ENCODE measurements around the gene GABRQ.
A peak's percentile ranks its signal among the peaks of the same experiment; 100 is the strongest.

Gene GABRQ

DNA sequence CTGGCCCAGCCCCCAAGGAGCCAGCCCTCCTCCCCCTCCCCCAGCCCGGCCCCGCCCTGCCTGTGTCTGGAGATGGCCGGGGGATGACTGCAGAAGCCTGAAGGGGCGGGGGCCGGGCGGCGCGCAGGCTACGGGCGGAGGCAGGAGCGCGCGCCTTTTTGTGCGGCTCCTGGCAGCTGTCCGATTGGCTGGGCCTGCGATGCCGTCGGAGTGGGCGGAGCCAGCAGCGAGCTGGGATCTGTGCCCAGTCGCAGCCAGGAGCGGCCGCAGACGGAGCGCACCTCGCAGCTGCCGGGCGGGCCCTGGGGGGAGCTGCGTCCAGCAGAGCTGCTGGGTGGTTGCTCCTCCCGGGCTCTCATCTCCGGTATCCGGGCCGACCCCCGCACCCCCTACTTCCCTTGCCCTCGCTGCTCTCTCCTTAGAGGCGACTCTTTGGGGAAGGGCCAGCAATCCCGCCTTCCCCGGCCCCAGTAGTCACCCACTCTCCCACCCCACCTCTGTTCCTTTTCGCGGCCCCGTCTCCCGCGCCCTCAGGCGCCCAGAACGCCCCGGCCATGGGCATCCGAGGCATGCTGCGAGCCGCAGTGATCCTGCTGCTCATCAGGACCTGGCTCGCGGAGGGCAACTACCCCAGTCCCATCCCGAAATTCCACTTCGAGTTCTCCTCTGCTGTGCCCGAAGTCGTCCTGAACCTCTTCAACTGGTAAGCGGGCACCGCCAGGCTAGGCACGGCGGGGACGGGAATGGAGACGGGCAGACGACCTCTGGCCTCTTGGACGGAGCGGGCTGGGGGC, at the start of gene GABRQ:
GABRQ (plus strand) TSS at position 247 of the 794 bp plus-strand sequence; CDS start at position 555, 308 bp downstream.
- peak; percentile 45 to 63 for DNase-seq

DNA sequence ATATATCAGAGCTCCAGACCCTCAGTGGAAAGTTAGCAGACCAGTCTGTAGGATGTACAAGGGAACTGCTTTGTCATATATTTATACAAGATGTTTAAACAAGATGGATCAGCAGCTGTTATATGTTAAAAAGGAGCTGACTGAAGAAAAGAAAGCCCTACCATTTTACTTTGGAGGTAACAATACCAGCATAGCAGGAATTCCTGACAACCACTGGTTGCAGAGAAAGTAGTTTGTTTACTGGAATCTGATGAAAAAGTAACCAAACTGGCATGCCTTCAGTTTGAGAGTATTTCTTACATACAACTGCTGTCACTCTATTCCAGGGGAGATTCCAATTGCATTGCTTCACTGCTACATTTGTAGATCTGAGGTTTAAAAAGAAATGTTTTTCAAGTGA, 49.5 kb upstream of the GABRQ start:
- no peak for DNase-seq

DNA sequence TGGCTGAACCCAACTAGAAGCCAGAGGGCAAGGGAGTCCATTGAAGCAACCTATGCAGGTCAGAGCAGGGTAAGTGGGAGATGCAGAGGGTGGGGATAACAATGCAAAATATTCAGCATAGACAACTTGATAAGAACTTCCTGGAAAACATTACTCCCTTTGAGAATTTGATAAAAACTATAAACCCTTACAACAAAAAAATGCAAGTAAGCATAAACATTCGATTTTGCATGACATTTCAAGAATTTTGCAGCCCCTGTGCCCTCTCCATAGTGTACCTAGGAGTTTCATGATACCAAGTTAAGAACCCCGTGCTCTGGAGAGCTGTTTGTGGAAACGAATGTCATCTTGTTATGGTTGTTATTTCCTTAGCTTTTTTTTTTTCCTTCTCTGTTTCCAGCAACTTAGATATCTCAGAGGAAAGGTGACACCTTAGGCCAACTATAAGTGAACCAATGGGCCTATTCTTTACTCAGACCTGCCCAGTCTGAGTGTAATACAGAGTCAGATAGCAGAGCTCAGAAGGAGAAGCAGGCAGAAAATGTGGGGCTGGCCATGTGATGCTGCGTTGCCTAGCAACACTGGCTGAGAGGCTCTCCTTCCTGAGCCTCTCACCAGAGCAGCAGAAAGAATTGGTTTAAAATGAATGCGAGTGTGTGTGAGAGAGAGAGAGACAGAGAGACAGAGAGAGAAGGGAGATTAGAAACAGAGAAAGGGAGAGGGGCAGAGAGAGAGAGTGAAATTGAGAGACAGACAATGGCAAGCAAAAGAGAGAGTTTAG, 36.7 kb upstream of the GABRQ start:
- DNase-seq, result peak; percentile 36 to 74

DNA sequence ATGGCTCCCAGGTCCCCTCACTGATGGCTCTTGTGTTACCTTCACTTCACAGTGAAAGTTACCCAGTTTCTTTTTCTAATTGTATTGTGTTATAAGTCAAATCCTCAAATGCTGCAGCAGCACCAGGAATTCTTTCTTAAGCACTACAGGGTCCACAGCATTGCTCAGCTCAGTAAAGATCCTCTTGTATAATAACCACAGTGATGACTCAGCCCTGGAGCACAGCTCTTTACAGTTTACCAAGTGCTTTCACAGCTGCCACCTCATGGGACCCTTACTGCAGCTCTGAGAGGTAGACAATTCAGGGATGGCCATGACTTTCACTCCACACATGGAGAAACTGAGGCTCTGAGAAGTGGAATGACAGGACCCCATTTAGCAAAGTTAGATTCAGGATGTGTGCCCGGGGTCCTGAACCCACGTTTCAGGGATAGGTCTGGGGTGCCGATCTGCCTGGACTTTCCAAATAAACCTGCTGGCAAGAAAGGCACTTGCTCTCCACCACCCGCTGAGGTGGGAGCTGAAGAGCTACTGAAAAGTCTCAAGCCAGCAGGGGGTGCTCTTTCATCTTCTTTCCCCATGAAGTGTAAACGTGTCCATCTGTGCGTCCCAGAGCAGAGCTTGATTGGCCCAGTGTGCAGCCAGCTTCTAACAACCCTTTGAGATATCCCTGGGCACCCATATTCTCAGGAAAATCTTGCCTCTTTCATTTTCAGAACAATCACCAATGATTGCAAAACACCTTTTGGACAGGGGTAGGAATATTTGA, 35.7 kb upstream of the GABRQ start:
- peak in 1 of 2 experiments; percentile 13 for DNase-seq

DNA sequence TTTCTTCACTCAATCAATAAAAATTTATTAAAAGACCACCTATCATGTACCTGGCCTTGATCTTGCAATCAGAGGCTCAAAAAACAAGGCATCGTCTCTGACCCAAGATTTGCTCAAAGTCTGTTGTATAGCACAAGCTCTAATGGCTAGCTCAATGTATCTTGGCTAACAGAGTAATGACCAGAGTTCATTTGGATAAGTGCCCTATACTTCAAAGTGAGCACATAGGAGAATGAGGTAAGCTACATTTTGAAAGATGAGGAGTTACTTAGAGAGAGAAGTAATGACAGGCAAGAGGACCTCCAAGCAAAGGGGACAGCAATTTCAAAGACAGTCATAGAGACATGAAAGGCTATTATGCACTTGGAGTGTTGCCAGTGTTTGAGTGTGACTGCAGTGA, 22.9 kb upstream of the GABRQ start:
- no peak for DNase-seq

DNA sequence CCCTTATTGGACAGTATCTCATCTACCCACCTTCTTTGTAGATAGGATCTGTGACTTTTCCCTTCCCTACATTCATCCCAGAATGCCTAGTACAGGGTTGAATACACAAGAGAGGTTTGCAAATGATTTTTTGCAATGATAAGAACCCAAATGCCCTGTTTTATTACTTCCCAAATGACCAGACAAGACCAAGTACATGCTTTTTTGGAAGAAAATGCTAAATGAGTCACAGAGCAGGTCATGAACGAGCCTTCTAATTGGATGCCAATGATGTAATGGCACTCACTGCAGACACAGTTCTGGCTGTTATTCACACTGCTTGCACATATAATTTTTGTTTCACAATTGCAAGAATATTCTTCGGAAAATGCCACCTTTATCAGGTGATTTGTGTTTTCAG, 17.8 kb upstream of the GABRQ start:
- DNase-seq, result no peak

DNA sequence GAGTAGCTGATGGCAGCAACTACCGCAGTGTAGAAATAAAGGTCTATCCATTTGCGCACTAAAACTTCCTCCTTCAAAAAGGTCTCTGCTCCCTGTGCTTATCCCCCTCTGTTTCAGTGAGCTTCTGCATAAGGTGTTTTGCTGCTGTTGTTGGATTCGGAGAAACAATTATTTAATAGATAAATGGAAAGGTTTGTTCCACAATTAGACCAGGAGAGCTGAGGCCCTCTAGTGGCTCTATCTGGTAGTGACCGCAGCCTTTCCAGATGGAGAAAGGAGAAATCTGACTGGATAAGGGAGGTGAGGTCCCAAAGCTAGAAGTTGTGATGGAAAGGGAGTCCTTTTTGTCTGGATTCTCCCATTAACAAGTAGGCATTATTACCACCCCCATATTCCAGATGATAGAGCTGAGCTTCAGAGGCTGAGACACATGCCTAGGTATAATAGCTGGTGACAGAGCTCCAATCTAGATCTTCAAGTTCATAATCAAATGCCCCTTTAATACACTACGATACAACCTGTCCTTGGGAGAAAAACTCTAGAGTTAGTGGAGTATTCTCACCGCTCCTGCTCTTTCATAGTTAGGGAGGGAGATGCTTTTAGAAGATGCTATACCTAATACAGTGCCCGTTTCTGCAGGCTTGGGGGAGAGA, 5.1 kb upstream of the GABRQ start:
- peak; percentile 16 to 28 for DNase-seq

DNA sequence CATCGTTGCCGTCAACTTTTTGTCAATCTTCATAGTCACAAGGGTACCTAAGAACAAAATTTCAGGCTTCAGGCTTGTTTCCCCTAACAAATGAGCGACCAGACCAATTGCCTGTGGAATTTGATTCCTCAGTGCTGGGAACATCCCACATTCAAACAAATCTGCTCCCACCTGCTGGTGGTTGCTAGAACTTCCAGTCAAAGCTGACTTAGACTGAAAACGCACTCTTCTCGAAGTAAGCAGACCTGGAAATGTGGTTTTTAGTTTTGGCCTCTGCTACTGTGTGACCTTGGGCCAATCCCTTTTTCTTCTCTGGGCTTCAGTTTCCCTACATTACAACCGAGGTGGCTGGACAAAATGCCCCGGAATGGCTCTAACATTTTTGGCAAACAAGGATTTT, 1.8 kb upstream of the GABRQ start:
- peak in 1 of 2 experiments; percentile 6 for DNase-seq

DNA sequence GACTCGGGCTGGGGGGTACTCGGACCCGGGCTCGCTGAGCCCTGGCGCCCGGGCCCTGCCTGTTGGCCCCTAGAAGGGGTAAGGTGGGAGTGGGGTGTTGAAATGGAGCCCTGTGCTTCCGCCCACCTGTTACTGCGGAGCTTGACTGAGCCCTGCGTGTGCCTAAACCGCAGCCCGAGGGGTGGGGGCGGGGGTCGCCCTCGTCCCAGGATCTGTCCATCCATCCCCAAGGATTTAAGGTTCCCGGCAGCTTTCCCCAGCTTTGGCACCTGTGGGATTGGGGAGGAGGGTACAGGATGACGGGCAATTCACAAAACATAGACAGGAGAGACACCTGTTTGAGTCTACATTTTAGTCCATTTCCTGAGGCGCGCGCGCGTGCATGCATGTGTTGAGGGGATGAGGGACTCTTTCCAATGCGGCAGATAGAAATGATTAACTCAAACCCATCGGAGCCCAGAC, 779 bp downstream of the GABRQ start:
- no peak for DNase-seq

DNA sequence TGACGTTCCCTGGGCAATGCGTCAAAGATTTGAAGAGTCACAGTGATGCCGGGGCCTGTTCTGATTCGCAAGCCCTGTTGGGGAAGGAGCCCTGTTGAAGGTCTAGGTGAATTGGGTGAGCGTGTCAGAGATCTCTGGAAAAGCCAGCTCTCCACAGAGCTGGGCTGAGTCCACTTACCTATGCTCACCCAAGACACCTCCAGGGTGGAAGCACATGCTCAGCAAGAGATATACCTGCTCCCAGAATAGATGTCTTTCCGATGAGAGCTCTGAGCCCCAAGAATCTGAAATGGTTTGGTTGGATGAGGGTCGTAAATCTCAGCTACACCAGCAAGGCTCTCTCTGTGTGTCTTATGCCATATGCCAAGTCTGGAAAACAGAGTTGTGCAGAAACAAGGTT, 1.7 kb downstream of the GABRQ start:
- no peak for DNase-seq

DNA sequence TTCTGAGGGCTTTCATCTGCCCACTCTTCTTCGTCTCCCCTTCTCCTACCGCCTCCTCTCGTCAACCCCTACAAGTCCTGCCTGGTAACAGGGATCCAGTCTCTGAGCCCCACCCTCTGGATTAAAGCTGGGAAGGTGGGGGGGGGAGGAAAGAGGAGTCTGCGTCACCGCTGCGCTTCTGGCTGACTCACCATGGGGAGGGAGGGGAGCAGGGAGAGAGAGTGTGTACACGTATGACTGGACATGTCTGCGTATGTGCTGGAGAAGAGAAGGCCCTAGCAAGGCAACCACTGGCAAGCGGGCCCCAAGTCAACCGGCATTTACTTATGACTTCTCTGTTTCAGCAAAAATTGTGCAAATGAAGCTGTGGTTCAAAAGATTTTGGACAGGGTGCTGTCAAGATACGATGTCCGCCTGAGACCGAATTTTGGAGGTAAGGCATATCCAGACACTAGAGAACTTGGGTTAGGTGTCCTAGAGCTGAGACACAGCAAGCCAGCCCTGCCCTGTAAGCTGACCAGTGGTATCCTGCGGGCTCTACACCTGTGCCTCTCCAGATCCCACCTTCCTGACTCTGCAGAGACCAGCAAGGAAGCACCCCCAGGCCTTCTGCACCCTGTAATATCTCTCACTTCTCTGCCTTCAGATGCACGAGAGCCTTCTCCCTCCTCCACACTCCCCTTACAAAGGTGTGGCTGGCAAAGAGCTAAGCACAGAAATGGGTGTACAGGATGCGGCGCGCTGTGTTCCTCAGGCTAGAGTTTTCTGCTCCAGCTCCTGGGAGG, 2.5 kb downstream of the GABRQ start:
- DNase-seq, result no peak

DNA sequence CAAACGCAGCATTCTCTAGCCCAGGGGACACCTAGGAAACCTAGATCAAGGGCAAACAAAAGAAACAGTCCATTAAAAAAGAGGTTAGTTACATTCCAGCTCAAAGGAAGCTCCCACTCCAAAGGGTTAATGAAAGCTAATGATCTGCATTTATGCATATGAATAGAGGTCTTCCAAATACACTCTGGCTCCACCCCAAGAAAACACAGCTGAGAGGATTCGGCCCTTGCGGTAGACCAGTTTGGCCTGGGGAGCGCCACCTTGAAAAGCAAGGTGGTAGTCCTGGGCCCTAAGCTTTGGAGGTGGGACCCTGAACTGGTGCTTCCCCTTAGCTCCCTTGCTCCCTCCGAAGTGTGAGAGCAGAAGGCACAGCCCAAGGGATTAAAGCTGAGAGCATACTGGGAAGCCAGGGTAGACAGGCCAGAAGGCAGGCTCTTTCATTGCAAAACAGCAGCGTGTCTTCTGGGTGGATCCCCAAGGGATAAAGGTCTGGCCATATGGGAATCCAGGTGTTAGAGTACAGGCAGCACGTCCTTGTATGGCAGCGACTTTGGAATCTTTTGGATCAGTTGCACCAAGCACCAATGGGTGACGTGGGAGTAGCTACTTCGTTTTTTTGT, 3.7 kb downstream of the GABRQ start:
- DNase-seq, result no peak

DNA sequence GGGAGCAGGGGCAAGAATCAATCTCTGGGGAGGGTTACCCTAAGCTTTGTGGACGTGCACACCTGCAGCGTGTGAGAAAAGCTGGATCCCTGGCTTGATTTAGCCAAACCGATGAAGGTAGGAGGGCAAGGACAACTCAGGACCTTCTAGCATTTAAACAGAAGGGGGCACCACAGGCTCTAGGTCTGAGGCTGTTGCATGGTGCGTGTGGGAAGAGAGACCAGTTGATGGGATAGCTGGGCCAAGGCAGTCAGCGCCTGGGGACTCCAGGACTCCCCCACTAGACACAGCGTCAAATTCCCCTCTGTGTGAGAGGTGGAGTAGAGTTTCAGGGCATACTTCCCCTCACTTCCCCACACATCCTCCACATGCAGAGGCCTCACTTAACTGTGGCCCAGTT, 4.3 kb downstream of the GABRQ start:
- DNase-seq, result no peak

DNA sequence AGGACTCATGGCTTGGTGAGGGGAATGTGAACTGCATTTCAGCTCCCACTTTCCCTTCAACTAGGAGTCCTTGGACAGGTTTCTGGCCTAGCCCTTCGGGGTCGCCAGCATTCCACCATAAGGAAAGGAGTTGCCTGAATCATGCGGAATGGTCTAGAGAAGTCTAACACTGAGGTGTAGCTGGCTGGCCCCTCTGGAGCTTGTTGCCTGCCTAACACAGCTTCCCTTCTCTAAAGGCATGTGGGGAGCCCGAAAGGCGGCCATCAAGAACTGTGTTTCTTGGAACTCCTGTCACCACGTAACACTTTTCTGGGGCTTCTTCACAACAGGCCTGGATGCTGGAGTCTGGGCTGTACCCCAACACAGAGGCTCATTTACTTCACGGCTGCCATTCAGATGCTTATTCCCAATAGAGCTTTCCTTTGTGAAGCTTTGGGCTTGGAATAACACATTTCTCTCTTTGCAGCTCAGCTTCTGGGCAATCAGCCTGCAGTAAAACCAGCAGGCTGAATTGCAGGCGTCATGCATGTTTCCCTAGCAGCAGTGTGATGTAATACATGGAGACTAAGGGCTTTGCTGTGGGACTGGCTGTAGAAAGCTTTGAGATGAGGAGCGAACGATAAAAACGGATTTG, 5.4 kb downstream of the GABRQ start:
- no peak for DNase-seq

DNA sequence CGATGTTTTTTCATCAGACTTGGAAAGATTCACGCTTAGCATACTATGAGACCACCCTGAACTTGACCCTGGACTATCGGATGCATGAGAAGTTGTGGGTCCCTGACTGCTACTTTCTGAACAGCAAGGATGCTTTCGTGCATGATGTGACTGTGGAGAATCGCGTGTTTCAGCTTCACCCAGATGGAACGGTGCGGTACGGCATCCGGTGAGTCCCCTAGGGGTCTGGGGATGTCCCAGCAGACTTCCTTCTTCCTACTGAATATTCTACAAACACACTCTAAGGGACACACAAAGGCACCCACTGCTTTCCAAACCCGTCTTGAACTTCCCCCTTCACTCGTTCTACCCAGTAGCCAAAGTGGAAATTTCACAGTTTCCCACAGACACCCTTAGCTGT, 9.3 kb downstream of the GABRQ start:
- DNase-seq, result no peak

DNA sequence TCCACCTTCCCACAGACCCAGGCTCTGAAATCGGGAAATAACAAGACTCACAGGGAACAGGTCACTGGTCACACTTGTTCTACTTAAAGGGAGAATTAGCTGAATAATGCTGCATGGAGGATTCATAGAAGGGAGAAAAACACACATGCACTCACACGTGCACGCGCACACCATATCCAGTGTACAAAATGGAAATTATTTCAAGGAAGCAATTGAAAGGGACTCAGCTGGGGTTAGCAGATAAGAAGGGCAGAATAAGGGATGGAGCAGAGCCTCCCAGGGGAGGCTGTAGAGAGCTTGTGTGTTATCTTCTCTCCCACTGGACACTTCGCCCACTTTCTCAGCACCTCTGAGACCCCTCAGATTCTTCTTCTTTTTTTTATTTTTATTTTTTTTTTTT, 10.3 kb downstream of the GABRQ start:
- DNase-seq, result no peak

DNA sequence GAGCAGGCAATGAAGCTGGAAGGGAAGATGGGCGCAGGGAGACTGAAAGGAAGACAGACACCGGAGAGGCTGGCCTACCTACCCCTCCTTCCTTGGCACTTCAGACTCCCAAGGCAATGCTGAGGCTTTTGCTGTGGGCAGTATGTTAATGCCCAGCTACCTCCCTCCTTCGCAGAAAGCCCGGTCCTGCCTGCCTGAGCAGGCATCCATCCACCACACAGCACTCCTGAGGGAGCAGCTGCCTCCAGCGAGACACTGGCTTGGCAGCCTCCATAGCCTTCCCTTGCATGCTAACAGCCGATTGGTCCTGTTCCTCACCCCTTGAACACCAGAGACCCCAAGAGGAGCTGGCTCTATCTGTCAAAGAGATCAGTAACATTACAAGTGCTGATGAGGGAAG, 14.4 kb downstream of the GABRQ start:
- no peak for DNase-seq

DNA sequence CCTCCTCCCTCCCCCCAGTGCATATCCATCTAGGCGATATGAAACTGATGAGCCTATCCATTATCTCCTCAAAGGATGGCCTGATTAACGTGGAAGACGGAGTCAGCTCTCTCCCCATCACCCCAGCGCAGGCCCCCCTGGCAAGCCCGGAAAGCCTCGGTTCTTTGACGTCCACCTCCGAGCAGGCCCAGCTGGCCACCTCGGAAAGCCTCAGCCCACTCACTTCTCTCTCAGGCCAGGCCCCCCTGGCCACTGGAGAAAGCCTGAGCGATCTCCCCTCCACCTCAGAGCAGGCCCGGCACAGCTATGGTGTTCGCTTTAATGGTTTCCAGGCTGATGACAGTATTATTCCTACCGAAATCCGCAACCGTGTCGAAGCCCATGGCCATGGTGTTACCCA, 14.8 kb downstream of the GABRQ start:
- no peak for DNase-seq

DNA sequence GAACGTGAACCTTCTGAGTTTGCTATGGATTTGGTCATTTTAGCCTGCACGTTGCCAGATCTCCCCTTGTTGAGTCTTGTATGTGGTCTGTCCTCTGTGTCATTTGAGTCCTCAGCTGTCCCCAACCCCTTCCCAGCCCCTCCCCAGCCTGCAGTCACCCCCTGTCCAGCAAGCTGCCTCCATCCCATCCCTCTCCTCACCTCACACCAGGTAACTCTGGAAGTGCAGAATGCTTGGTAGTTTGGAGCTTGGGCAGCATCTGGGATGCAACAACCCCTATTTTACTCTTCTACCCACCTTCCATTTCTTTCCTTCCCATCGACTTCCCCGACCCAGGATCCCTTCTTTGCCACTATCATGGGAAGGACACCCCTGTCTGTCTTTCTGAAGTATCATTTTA, 18.4 kb downstream of the GABRQ start:
- DNase-seq, result no peak

DNA sequence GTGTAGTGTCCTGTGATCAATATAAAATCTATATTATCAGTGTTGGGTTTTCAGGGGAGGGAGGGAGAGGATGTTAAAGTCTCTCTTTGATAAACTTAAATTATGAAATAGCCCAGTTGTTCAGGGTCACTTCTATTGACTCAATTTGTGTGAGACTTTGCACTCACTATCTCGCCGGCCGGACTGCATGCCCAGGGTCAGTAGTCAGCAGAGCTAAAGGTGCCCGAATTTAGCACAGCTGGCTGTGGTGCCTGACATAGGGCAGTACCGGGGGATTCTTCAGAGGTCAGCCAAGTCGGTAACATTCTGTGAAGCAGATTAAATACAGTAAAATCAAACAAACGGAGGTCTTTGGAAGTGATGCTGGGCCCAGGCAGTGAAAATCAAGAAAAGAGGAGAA, 19.2 kb downstream of the GABRQ start:
- no peak for DNase-seq

DNA sequence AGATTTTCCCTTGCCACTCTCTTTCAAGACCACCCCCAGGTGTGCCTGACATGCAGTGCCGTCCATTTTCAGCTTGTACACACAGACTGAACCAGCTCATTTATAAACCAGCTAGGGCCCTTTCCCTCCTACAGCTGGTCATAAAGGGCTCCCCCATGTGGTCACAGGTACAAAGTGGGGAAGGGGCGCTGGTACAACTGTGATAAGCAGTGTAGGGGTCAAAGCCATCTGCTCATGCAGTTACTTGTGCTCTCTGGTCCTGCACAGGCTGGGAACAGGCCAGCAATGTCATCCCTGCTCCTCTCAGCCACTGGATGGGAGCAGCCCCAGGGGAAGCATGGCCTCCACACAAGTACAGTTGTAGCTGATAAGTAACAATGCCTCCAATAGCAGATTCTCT, 20.6 kb downstream of the GABRQ start:
- DNase-seq, result no peak
